GM19099 (cell line): Measurements from ENCODE around the gene MAP3K7.

Source experiments
- POLR2A ChIP-seq: IDR thresholded peaks from 3 replicates; pipeline ENCODE4 v1.6.1; 2011; ENCODE audit warnings: low read depth; ENCODE audit not compliant: insufficient read length; ENCODE audit errors: extremely low read depth

MAP3K7 gene

GRCh38 chr6:90586836-90587638, at the start of gene MAP3K7:
Gene MAP3K7 (minus strand): TSS chr6:90587072. CDS start chr6:90586883, 189 bp downstream.
- TF ChIP-seq POLR2A = peak; percentile 86

DNA sequence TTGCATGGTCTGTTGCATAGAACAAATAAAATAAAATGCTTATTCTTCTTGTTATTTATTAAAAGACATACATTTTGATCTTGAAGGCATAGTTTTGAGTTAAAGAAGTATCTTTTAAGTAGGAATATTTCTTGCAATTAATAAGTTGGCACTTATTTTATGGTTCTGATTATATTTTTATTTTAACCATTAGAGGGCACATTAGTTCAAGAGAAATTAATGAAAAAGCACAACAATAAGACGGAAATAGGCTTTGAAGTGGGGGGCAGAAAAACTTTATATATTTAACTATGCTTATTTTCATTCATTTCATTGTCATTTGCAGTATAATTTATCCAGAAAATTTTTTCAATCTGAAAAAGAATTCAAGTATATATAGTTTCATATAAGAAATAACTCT, 44.2 kb upstream of the MAP3K7 start:
- no peak for TF ChIP-seq POLR2A

GRCh38 chr6:90621581-90621980, 34.7 kb upstream of the MAP3K7 start:
- no peak for TF ChIP-seq POLR2A

GRCh38 chr6:90619221-90619620, 32.3 kb upstream of the MAP3K7 start:
- TF ChIP-seq POLR2A = no peak

GRCh38 chr6:90612313-90612680, 25.4 kb upstream of the MAP3K7 start:
- TF ChIP-seq POLR2A = no peak

GRCh38 chr6:90611543-90612312, 24.9 kb upstream of the MAP3K7 start:
- TF ChIP-seq POLR2A = no peak

- TF ChIP-seq POLR2A = no peak
Measured at GRCh38 chr6:90610751-90611542, 24.1 kb upstream of the MAP3K7 start.

GRCh38 chr6:90610301-90610750, 23.5 kb upstream of the MAP3K7 start:
- TF ChIP-seq POLR2A = no peak

- no peak for TF ChIP-seq POLR2A
Measured at GRCh38 chr6:90605749-90606340, 19.0 kb upstream of the MAP3K7 start.

DNA sequence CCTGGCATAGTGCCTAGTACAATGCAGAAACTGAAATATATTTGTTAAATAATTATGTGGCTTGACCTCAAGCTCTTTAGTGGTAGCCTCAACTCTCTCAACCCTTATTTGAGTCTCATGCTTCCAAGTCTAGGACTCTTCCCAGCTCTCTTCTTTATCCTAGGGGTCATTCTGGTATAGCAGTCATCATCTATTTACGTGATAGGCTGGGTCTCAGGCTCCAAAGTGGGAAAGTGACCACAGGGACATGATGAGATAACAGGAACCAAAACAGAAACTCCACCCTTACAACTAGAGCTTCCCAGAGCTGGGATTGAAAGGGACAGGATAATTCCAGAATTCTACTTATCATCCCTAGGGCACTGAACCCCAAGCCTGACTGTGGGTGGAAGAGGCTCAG, 17.7 kb upstream of the MAP3K7 start:
- no peak for TF ChIP-seq POLR2A

DNA sequence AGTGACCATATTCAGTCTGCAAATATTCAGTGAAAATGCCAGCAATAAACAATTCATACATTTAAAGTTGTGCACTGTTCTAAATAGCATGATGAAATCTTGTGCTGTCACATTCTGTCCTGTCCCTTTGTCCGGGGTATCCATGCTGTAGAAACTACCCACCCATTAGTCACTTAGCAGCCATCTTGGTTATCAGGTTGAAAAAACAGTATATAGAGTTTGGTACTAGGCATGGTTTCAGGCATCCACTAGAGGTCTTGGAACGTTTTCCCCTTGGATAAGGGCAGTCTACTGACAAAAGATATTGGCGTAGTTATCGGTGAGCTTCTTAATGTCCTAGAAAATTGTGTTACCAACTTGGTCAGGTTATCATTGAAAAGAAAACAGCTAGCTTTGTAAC, 12.3 kb upstream of the MAP3K7 start:
- no peak for TF ChIP-seq POLR2A

- no peak for TF ChIP-seq POLR2A
Measured at GRCh38 chr6:90598192-90598951, 11.5 kb upstream of the MAP3K7 start.

DNA sequence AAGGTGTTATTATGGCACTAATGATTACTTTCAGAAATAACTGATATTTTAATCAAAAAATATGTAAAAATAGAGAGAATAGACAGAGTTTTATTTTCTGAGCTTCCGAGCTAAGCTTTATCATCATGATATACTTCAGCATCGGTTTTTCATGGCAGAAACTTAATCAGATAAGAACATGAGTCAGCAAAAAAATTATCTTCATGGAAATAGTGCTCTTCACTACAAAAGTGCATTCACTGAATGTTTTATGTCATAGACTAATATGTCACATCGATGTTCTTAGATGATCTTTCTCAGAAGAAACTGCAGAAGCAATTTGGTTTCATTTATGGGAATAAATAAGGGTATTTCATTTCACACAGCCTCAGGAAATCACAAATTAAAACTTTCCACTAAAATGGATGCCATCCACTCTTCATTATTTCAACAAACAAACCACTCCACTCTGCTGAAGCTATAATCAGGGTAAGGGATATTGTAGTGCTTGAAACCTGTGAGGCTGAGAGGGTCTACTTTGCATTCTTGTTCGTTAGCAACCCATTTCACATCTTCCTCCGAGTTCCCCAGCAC, 10.2 kb upstream of the MAP3K7 start:
- TF ChIP-seq POLR2A = no peak

DNA sequence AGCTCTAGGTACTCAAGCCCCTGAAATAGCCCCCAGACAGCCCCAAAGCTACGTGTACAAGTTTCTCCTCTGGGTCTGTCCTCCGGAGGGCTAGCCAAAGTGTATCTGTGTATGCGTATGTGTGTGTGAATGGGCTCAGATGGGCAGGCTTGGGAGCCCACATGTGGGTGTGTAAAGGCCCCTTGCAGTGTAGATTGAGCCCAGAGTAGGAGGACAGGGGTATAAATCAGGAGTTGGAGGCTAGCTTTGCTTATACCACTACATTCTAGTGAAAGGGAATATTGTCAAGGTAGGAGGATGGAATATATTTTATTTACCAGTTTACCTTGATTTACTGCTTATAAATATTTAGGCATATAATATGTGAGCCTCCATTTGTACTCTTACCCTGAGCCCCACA, 9.0 kb upstream of the MAP3K7 start:
- no peak for TF ChIP-seq POLR2A
